WTC11 (cell line): Measurements from ENCODE around the gene STK32B. TPM values are rescaled to one million over a fixed set of nuclear protein-coding genes. Genes with fewer than 3 reads are reported as not detected.

Experiments used
- ATAC-seq: fragments of 200-7000 bp; cut with Tn5 transposase; 2 replicates; pipeline ENCODE4 v1.10.0; 2021; ENCODE audit warnings: mild to moderate bottlenecking, moderate library complexity
- CTCF ChIA-PET: fragments of 300-600 bp; sonication (Branson Sonifier 250); formaldehyde crosslinking; loops from one replicate; lab custom pipeline; 2021; ENCODE audit warnings: antibody characterized with exemption; lab: Charles Lee
- POLR2A ChIA-PET: fragments of 350-600 bp; sonication (Branson Sonifier 250); formaldehyde crosslinking; loops from one replicate; lab custom pipeline; 2021; ENCODE audit warnings: antibody characterized with exemption; lab: Charles Lee
- DNase-seq: peaks from one replicate; pipeline ENCODE4 v3.0.0; 2021; ENCODE audit warnings: low spot score
- H3K27ac Mint-ChIP-seq: 2 replicates; pipeline ENCODE4 v1.8.0; 2021; ENCODE audit warnings: mixed read lengths
- H3K27me3 Mint-ChIP-seq: 2 replicates; pipeline ENCODE4 v1.8.0; 2021; ENCODE audit warnings: low read depth, mild to moderate bottlenecking, moderate library complexity, mixed read lengths
- H3K36me3 Mint-ChIP-seq: 2 replicates; pipeline ENCODE4 v1.8.0; 2021; ENCODE audit warnings: mixed read lengths
- H3K4me1 Mint-ChIP-seq: 2 replicates; pipeline ENCODE4 v1.8.0; 2022; ENCODE audit warnings: mixed read lengths
- H3K4me3 Mint-ChIP-seq: 2 replicates; pipeline ENCODE4 v1.8.0; 2021; ENCODE audit warnings: mild to moderate bottlenecking, moderate library complexity, mixed read lengths
- H3K9me3 Mint-ChIP-seq: 2 replicates; pipeline ENCODE4 v1.8.0; 2021; ENCODE audit warnings: mixed read lengths
- ARID4B ChIP-seq: sonication (generic); formaldehyde crosslinking; IDR thresholded peaks from 2 replicates; pipeline ENCODE4 v1.8.0; 2023; ENCODE audit warnings: missing genetic modification reagents, mild to moderate bottlenecking, borderline replicate concordance
- ATF2 ChIP-seq: sonication (generic); formaldehyde crosslinking; IDR thresholded peaks from 2 replicates; pipeline ENCODE4 v1.8.1; 2022; ENCODE audit warnings: low read depth, missing genetic modification reagents, borderline replicate concordance
- CDX4 ChIP-seq: fragments of 250-450 bp; sonication (Bioruptor Pico); IDR thresholded peaks from 2 replicates; pipeline ENCODE4 v1.9.0; 2021; ENCODE audit warnings: moderate library complexity, mild to moderate bottlenecking, inconsistent platforms, borderline replicate concordance
- CREM ChIP-seq: sonication (generic); formaldehyde crosslinking; IDR thresholded peaks from 2 replicates; pipeline ENCODE4 v1.8.1; 2022; ENCODE audit warnings: mild to moderate bottlenecking, missing genetic modification reagents, moderate library complexity
- CTCF ChIP-seq: fragments of 200-600 bp; IDR thresholded peaks from 2 replicates; pipeline ENCODE4 v1.8.0; 2022; ENCODE audit warnings: antibody characterized with exemption
- E2F5 ChIP-seq: sonication (generic); formaldehyde crosslinking; IDR thresholded peaks from 2 replicates; pipeline ENCODE4 v1.8.1; 2022; ENCODE audit warnings: mild to moderate bottlenecking, moderate library complexity, missing genetic modification reagents
- EMX1 ChIP-seq: fragments of 250-450 bp; sonication (Bioruptor Pico); IDR thresholded peaks from 2 replicates; pipeline ENCODE4 v1.8.0; 2021; ENCODE audit warnings: mild to moderate bottlenecking
- IRF2 ChIP-seq: sonication (generic); formaldehyde crosslinking; IDR thresholded peaks from 2 replicates; pipeline ENCODE4 v1.8.0; 2022; ENCODE audit warnings: low read depth, missing genetic modification reagents, borderline replicate concordance
- NFE2L1 ChIP-seq: sonication (generic); formaldehyde crosslinking; IDR thresholded peaks from 2 replicates; pipeline ENCODE4 v1.8.1; 2023; ENCODE audit warnings: missing genetic modification reagents
- NFYB ChIP-seq: sonication (generic); formaldehyde crosslinking; conservative IDR thresholded peaks from 2 replicates; pipeline ENCODE4 v1.8.0; 2022; ENCODE audit warnings: low read depth, missing genetic modification reagents
- NR2C2 ChIP-seq: sonication (generic); formaldehyde crosslinking; IDR thresholded peaks from 2 replicates; pipeline ENCODE4 v1.8.0; 2022; ENCODE audit warnings: mild to moderate bottlenecking, missing genetic modification reagents
- OVOL2 ChIP-seq: fragments of 250-450 bp; sonication (Bioruptor Pico); IDR thresholded peaks from 2 replicates; pipeline ENCODE4 v1.9.0; 2021; ENCODE audit warnings: mild to moderate bottlenecking, borderline replicate concordance
- RELA ChIP-seq: sonication (generic); formaldehyde crosslinking; IDR thresholded peaks from 2 replicates; pipeline ENCODE4 v1.8.1; 2022; ENCODE audit warnings: missing genetic modification reagents, mild to moderate bottlenecking, borderline replicate concordance
- SOX15 ChIP-seq: fragments of 250-450 bp; sonication (Bioruptor Pico); IDR thresholded peaks from 2 replicates; pipeline ENCODE4 v1.9.0; 2021; ENCODE audit warnings: mild to moderate bottlenecking
- TCF7 ChIP-seq: sonication (generic); formaldehyde crosslinking; IDR thresholded peaks from 2 replicates; pipeline ENCODE4 v1.8.0; 2022; ENCODE audit warnings: mild to moderate bottlenecking, low read depth, missing genetic modification reagents, moderate library complexity
- ZBTB43 ChIP-seq: sonication (generic); formaldehyde crosslinking; IDR thresholded peaks from 2 replicates; pipeline ENCODE4 v1.8.1; 2023; ENCODE audit warnings: mild to moderate bottlenecking, missing genetic modification reagents
- total RNA-seq: library from RNA; stranded (reverse); gene quantifications from 3 replicates; pipeline ENCODE4 v1.2.3, GENCODE V29; 2021

Gene STK32B
- total RNA-seq, 1 experiment from 2014 or later = 1.9 TPM

GRCh38 chr4:5399790-5400421, 348.6 kb downstream of the STK32B start:
- DNase-seq (peak; percentile 42), ATAC-seq (peak; percentile 85)
- Mint-ChIP-seq H3K27me3 (peaks cover 3% of the 10 kb centered on the region), H3K4me1 (no peaks in the 10 kb centered on the region), H3K4me3 (no peak overlapping the region), H3K9me3 (peaks cover 16% of the 10 kb centered on the region), H3K36me3 (peaks cover 3% of the 10 kb centered on the region; the same call in 1 of the 2 replicates), H3K27ac (no peak overlapping the region)
- CTCF ChIA-PET = interaction anchor here (0.6 to 3.5 kb wide), 37 partner anchors 8 to 1228 kb away, joined by 3 to 32 read pairs (median 4); partner anchors contain the start of genes EVC2 and STK32B
- POLR2A ChIA-PET = no interaction called here
- TF ChIP-seq ATF2 = no peak
- no peak for TF ChIP-seq ZBTB43 (CRISPR knock-in tag)
- TF ChIP-seq SOX15 = no peak
- TF ChIP-seq TCF7 = no peak
- TF ChIP-seq NFYB (CRISPR knock-in tag) = no peak
- TF ChIP-seq CTCF = peak; percentile 81
- no peak for TF ChIP-seq NFE2L1 (CRISPR knock-in tag)

GRCh38 chr4:5403746-5404497, 352.6 kb downstream of the STK32B start:
- no peak for ATAC-seq
- Mint-ChIP-seq H3K27me3 (peaks cover 10% of the 10 kb centered on the region), H3K27ac (no peak overlapping the region), H3K4me1 (no peaks in the 10 kb centered on the region), H3K9me3 (peaks cover 50% of the 10 kb centered on the region), H3K4me3 (no peak overlapping the region)
- CTCF ChIA-PET = no interaction called here
- TF ChIP-seq RELA (CRISPR knock-in tag) (no peak), CDX4 (CRISPR knock-in tag) (no peak), E2F5 (no peak), CREM (no peak)
- TF ChIP-seq, all 79 proteins: peak for 0
- no peak for DNase-seq
- POLR2A ChIA-PET = no interaction called here
- H3K36me3 Mint-ChIP-seq = peaks cover 24% of the 10 kb centered on the region

GRCh38 chr4:5409237-5409636, 358.0 kb downstream of the STK32B start:
- H3K27me3 Mint-ChIP-seq = peaks cover 12% of the 10 kb centered on the region; the same call in 1 of the 2 replicates
- CTCF ChIA-PET = interaction anchor here (1.9 to 3.1 kb wide), 2 partner anchors 9 to 51 kb away, joined by 21 to 27 read pairs; no protein-coding TSS in a partner anchor
- no peak overlapping the region for H3K4me3 Mint-ChIP-seq
- DNase-seq (no peak), ATAC-seq (no peak)
- H3K9me3 Mint-ChIP-seq = peaks cover 34% of the 10 kb centered on the region
- H3K36me3 Mint-ChIP-seq = peaks cover 22% of the 10 kb centered on the region
- TF ChIP-seq OVOL2 (CRISPR knock-in tag) (no peak), ARID4B (no peak), EMX1 (no peak), NR2C2 (CRISPR knock-in tag) (no peak), IRF2 (CRISPR knock-in tag) (no peak)
- TF ChIP-seq, all 79 proteins: peak for 0
- POLR2A ChIA-PET = no interaction called here
- Mint-ChIP-seq H3K27ac (no peak overlapping the region), H3K4me1 (no peaks in the 10 kb centered on the region)
